Activated naive CD4-positive, alpha-beta T cell treated with Interleukin-2 at 50 U/mL for 16 hours (primary cell): Measurements from ENCODE around the gene OR5A2.
"Not testable (repeated sequence)": the region's sequence is repeated elsewhere in the genome, so short reads cannot be mapped to it uniquely, and the experiment has no call there.

Source experiments
- DNase-seq: peaks from one replicate; pipeline ENCODE4 v3.0.0-alpha.2; 2020

Gene OR5A2, protein sequence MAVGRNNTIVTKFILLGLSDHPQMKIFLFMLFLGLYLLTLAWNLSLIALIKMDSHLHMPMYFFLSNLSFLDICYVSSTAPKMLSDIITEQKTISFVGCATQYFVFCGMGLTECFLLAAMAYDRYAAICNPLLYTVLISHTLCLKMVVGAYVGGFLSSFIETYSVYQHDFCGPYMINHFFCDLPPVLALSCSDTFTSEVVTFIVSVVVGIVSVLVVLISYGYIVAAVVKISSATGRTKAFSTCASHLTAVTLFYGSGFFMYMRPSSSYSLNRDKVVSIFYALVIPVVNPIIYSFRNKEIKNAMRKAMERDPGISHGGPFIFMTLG

DNA sequence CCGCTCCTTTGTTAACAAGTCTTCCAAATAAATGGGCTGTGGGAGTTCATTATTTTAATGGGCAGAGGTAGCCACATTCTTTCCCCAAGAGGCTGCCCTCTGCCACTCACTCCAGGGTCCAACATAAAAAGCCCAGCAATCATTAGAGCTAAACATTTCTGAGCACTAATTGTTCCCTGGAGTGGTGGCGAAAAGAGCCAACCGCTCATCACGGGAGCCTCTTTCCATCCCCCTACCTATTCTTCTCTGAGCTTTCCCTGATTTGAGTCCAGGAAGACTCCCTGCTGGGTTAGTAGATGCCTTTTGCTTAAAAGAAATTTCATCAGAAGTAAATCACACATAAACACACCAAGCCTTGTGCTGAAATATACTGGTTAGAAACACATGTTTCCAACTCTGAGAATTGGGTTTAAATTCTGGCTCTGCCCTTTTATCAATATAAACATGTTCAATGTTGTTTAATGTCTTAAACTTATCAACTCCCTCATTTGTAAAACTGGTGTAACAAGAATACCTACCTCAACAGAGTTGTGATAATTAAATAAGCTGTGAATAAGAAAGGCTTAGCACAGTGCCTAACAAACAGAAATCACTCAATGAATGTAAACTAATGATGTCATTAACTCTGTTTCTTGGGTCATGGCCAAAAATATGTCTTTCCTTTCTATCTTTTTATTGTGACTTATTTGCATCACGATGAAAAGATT is at the start of gene OR5A2:
Gene OR5A2 (minus strand): TSS at position 53 of the 707 bp plus-strand sequence. CDS start 3,460 bp downstream, outside the sequence.
- DNase-seq, result no peak

DNA sequence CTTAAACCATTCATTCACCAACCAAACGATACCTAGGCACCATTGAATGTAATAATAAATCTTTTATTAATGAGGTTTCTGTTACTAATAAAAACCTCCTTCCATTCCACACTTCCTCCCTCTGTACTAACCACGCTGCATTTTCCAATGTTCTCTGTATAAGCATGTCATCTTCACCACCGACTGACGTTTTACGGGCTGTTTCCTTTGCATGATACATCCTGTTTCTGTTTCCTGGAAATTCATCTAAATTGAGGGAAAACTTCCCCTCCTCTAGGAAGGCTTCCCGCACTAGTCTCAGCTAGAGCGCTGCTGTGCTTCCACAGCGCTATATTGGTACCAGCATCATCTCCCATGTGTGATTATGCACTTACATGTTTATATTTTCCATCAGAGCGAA is 49.0 kb upstream of the OR5A2 start:
- DNase-seq, result no peak

DNA sequence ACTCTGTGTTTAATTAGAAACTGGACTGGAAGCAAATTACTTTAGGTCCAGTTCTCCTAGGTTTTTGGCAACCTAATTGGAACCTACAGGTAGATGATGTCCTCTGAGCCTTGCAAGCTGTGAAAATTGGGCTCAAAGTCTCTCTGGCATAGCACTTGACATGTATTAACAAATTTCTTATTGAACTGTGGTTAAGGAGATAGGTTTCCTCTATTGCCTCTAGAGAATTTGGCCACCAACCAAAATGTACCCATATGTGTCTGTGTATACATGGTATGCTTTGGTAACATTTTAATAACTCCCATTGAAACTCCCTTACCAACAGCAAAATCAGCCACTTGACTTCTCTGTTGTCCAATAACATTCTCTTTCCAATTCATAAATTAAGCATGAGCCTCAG is 46.8 kb upstream of the OR5A2 start, which contains the start of gene OR4D10:
Gene OR4D10 (plus strand): TSS at position 301 of the 400 bp plus-strand sequence. CDS start 4,115 bp downstream, outside the sequence.
- no peak for DNase-seq

DNA sequence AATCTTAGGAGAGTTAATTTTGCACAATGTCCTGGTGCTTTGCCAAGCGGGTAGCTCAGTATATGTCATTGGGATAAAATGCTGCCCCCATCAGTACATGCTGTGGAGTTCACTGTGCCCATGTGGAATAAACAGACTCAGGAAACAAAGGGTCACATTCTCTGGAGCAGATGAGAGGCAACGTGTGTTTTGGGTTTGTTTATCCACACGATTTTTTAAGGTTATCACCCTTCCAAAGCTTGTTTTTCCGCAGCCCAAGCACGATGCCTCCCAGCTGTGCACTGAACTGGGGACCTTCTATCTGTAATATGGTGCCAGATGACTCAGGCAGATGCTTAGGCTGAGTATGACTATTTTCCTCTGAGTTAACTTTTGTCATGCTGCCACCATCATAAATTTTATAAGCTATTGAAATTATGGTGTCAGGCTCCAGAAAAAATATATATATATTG is 37.0 kb upstream of the OR5A2 start:
- DNase-seq, result no peak

DNA sequence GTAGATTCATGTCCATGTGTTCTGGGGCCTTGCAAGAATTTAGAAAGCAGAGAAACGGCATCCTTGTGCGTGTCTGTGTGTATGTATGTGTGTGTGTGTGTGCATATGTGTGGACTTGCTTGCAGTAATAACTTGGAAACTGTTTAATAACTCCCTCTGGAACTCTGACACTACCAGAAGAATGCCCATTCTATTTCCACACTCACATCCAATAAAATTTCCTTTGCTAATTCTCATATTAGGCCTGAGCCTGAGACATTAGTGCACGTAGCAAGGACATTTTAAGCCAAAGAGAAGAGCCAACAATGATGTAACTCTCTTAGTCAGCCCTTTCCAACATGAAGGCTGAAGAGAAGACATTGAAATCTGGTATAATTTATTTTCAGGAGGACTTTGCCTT is 33.7 kb upstream of the OR5A2 start:
- DNase-seq, result no peak

DNA sequence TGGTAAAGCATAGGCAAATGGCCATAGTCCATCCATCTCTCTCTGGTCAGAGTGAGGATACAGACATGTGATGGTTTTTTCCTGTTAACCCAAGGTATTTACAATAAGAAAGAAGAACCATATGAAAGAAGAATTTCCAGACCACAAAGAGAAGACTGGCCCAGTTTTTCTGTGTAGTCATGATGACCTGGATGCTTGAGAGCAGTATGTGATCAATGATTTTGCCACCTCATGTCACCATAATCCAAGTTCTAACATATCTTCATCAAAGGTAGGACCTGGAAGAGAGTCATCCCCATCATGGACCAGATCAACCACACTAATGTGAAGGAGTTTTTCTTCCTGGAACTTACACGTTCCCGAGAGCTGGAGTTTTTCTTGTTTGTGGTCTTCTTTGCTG is 30.4 kb upstream of the OR5A2 start, which contains the start of gene OR4D6:
Gene OR4D6 (plus strand): TSS at position 301 of the 400 bp plus-strand sequence. CDS start 0 bp downstream, at position 301.
- DNase-seq, result no peak

- no peak for DNase-seq
Observed at GRCh38 chr11:59448484-59448883, 22.3 kb upstream of the OR5A2 start.

DNA sequence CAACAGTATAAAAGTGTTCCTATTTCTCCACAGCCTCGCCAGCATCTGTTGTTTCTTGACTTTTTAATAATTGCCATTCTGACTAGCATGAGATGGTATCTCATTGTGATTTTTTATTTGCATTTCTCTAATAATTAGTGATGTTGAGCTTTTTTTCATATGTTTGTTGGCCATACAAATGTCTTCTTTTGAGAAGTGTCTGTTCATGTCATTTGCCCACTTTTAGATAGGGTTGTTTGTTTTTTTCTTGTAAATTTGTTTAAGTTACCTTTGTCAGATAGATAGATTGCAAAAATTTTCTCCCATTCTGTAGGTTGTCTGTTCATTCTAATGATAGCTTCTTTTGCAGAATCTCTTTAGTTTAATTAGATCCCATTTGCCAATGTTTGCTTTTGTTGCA is 19.4 kb upstream of the OR5A2 start:
- DNase-seq, result not testable (repeated sequence)

GRCh38 chr11:59437770-59438169 is 11.6 kb upstream of the OR5A2 start:
- DNase-seq, result no peak

- DNase-seq, result no peak
Observed at GRCh38 chr11:59436169-59436568, 10.0 kb upstream of the OR5A2 start, which contains the start of gene OR5A1. Gene OR5A1, plus strand, starts transcription at chr11:59436469. Its CDS starts 6,700 bp downstream, at chr11:59443169.

- no peak for DNase-seq
Observed at GRCh38 chr11:59429924-59430516, 3.8 kb upstream of the OR5A2 start.

DNA sequence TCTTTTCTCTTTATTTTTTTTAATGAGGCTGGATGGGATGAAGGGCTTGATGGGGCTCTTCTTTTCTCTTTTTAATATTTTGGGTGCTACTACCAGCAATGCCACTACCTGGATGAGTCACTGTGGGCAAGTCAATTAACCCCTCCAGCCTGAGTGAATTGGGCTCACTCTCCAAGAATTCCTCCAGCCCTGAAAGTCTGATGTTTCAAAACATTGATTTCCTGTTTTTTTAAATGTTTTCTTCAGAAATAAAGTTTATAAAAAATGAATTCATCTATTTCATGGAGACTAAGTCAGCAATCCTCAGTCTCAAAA is 812 bp upstream of the OR5A2 start:
- DNase-seq, result no peak

GRCh38 chr11:59425131-59425530 is 1.1 kb downstream of the OR5A2 start:
- no peak for DNase-seq

DNA sequence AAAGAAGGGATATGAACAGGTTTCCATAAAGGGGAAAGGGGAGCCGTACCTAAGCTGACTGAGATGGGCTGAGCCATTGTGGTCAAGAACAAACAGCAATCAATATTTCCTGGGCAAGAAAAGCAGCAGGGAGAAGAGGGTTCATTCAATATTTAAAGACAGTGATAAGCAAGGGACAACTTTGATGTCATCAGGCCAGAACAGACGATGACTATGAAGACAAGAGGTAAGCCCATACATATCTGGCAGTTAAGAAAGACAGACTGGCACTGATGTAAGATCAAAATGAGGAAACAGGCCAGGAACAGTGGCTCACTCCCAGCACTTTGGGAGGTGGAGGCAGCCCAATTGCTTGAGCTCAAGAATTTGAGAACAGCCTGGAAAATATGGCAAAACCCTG is 2.4 kb downstream of the OR5A2 start:
- DNase-seq, result no peak

GRCh38 chr11:59418156-59418555 is 8.1 kb downstream of the OR5A2 start:
- DNase-seq, result no peak

DNA sequence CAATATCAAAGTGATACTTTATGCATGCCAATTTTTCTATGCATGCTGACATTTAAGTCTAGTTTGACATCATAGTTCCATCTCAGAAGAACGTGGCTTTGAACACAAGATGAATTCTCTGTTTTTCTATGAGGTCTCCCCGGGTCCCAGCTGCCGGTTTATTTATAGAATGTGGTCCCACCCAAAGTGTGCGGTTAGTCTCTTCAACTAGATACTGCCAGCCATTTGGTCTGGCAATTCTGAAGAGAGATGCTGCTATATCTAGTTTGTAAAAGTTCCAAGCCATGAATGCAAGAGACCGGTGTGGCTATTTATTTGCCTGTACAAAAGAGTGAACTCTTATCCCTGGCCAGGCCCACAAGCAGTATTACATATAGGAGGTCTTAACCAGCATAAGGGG is 9.2 kb downstream of the OR5A2 start:
- DNase-seq, result no peak

DNA sequence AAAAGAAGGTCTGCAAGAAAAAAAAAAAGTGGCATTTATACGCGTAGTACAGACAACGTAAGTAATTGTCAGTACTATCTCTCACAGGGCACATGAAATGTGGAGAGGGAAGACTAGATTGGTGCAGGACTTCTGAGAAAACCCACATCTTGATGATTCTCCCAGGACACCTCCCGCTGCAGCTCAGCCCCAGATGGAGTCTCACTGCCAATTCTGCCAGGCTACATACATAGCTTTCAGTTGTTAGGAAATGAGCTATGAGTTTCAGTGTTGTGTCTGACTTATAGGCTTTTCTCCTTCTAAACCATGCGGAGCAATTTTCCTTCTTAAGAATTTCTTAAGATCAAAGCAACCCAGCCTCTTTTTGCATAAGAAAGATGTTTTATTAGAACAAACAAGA is 9.6 kb downstream of the OR5A2 start:
- DNase-seq, result no peak

- DNase-seq, result no peak
Observed at GRCh38 chr11:59415111-59415510, 11.1 kb downstream of the OR5A2 start.

DNA sequence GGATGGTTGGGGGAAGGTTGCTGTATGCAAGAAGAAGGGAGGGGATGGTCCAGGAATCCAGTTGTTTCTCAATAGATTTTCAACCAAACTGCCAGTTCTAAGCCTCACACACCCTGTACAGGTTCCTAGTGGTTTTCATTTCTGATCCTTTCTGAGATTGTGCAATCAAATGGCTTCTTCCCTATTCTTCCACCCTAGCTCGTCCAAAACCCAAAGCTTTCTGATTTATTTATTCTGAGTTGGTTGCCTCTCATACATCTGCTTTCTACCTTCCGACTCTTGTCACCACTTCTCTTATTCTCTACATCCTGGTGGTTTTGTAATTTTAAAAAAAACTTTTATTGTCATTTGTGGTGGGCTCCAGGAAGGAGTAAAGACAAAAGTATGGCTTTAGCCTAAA is 12.6 kb downstream of the OR5A2 start:
- DNase-seq, result no peak

- no peak for DNase-seq
Observed at GRCh38 chr11:59403546-59403945, 22.7 kb downstream of the OR5A2 start.

- no peak for DNase-seq
Observed at GRCh38 chr11:59401262-59401552, 25.0 kb downstream of the OR5A2 start.

GRCh38 chr11:59400461-59401261 is 25.6 kb downstream of the OR5A2 start:
- DNase-seq, result no peak

- no peak for DNase-seq
Observed at GRCh38 chr11:59394186-59394585, 32.0 kb downstream of the OR5A2 start.
